Psoas muscle (tissue), 8 donors: ENCODE results near the gene MYO5B. TPM values are rescaled to one million over a fixed set of nuclear protein-coding genes. Genes with fewer than 3 reads are reported as not detected.

ENCODE experiments used
- ATAC-seq, 4 donors: fragments of 200-7000 bp; cut with Tn5 transposase; one replicate each; pipeline ENCODE4 v1.9.1; 2020; ENCODE audit warnings: moderate library complexity in 3 of 4, mild to moderate bottlenecking in 2 of 4
- DNase-seq, 2 donors: peaks; one replicate each; pipeline ENCODE4 v3.0.0-alpha.2; 2020
- H3K27ac ChIP-seq: fragments of 200-600 bp; one replicate; pipeline ENCODE4 v1.8.0; 2022
- H3K27me3 ChIP-seq, 3 donors: fragments of 200-600 bp in 1 of 3; one replicate each; pipeline versions ENCODE4 v1.6.1 to v1.8.0; 2013 to 2022; ENCODE audit warnings: low read length in 2 of 3, mild to moderate bottlenecking in 2 of 3, moderate library complexity in 1 of 3; ENCODE audit not compliant: insufficient read depth in 3 of 3
- H3K36me3 ChIP-seq, 2 donors: fragments of 200-600 bp in 1 of 2; one replicate each; pipeline versions ENCODE4 v1.6.1 to v1.8.0; 2013 to 2022; ENCODE audit warnings: low read depth in 1 of 2, mild to moderate bottlenecking in 1 of 2, moderate library complexity in 1 of 2; ENCODE audit not compliant: insufficient read depth in 1 of 2
- H3K4me1 ChIP-seq: fragments of 200-600 bp; one replicate; pipeline ENCODE4 v1.8.0; 2022
- H3K4me3 ChIP-seq: fragments of 200-600 bp; one replicate; pipeline ENCODE4 v1.8.0; 2022; ENCODE audit warnings: mild to moderate bottlenecking
- H3K9me3 ChIP-seq: fragments of 200-600 bp; one replicate; pipeline ENCODE4 v1.8.0; 2022
- CTCF ChIP-seq: fragments of 200-600 bp; IDR thresholded peaks from one replicate; pipeline ENCODE4 v1.8.0; 2022; ENCODE audit warnings: antibody characterized with exemption
- WGBS, 3 donors: extraction: QIAGEN DNeasy Blood & Tissue Kit; methylation state at CpG; one replicate each; pipeline versions ENCODE4 v1.1.6 to v1.1.7; 2013; 5-methylcytosine and 5-hydroxymethylcytosine counted together
- intact Hi-C, 2 donors: fragments of 100-400 bp; cut with DNase I; formaldehyde crosslinking; loops; one replicate each; pipeline versions ENCODE4 v1.11.0 to v1.14.2; 2022
- polyA plus RNA-seq, 3 donors: library from polyadenylated mRNA; stranded (reverse); fragments of 200-250 nt; gene quantifications; one replicate each; pipeline ENCODE4 v1.2.3, GENCODE V29; 2013
- total RNA-seq, 4 donors: library from RNA; stranded (reverse); fragmentation: NEBNext Ultra II Directional in 2 of 4; extraction: Animal tissue kit (Norgen Biotek cat#: 25700) in 2 of 4; gene quantifications; one replicate each; pipeline versions ENCODE4 v1.2.1 to v1.2.4, GENCODE V29; 2021 to 2023
- donor health status: healthy with polysubstance abuse.
- donor health status: DM: no; HTN: no; CAD: no; lungs with moderate emphysema.
- donor health status: Bipolar disorder and iron deficiency.
- donor health status: healthy.
- donor health status: DM: yes; HTN: yes; CAD: no.
- donor health status: DM: no; HTN: no; CAD: no.
- donor health status: DM: no; HTN: no; CAD: no.
- donor health status: DM: yes; HTN: yes; CAD: no.

The MYO5B gene
- total and polyA plus RNA-seq, 7 donors, result 0.10 to 1.2 (median 0.44) TPM

GRCh38 chr18:50058731-50059130, 136.2 kb downstream of the MYO5B start:
- no peak for ATAC-seq
- WGBS, 3 donors, result 85 to 90% (median 87%) methylated on average over 4 of the region's 4 CpGs
- intact Hi-C loops, result no loop called here
- no peak for TF ChIP-seq CTCF
- no peak overlapping the region for H3K4me3 ChIP-seq
- no peak for DNase-seq
- no peaks in the 10 kb centered on the region for H3K36me3 ChIP-seq
- no peak overlapping the region for H3K27ac ChIP-seq
- no peaks in the 10 kb centered on the region for H3K27me3 ChIP-seq
- no peaks in the 10 kb centered on the region for H3K9me3 ChIP-seq
- no peaks in the 10 kb centered on the region for H3K4me1 ChIP-seq

- H3K4me3 ChIP-seq, result no peak overlapping the region
- TF ChIP-seq CTCF, result no peak
- H3K27me3 ChIP-seq, result no peaks in the 10 kb centered on the region
- H3K27ac ChIP-seq, result no peak overlapping the region
- H3K4me1 ChIP-seq, result no peaks in the 10 kb centered on the region
- no peaks in the 10 kb centered on the region for H3K9me3 ChIP-seq
- H3K36me3 ChIP-seq, result no peaks in the 10 kb centered on the region
- DNase-seq, result no peak
- intact Hi-C loops, result no loop called here
- ATAC-seq, result no peak
These were observed 137.9 kb downstream of the MYO5B start for GRCh38 chr18:50057009-50057408.

DNA sequence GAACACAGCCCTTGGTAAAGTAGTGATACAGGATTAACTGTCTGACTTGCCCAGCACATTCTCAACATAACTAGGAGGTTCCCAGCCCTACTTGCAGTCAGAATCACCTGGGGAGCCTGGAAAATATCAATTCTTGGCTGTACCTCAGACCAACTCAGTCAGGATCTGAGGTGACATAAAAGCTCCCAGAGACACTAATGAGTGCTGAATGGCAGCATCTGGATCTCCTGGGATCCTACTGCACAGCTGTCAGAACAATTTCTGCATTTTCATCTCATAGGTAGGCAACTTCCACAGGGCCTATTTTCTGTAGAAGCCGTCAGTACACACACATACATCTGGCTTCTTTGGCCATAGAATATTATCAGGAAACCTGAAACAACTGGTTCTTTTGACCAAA, 138.8 kb downstream of the MYO5B start:
- Histone ChIP-seq H3K4me1 (no peaks in the 10 kb centered on the region), H3K36me3 (no peaks in the 10 kb centered on the region), H3K27me3 (no peaks in the 10 kb centered on the region), H3K4me3 (no peak overlapping the region), H3K9me3 (no peaks in the 10 kb centered on the region), H3K27ac (no peak overlapping the region)
- TF ChIP-seq CTCF, result no peak
- WGBS, 3 donors, result 87 to 93% (median 91%) methylated on average over 1 of the region's 1 CpG
- ATAC-seq (no peak), DNase-seq (no peak)
- intact Hi-C loops, result no loop called here

DNA sequence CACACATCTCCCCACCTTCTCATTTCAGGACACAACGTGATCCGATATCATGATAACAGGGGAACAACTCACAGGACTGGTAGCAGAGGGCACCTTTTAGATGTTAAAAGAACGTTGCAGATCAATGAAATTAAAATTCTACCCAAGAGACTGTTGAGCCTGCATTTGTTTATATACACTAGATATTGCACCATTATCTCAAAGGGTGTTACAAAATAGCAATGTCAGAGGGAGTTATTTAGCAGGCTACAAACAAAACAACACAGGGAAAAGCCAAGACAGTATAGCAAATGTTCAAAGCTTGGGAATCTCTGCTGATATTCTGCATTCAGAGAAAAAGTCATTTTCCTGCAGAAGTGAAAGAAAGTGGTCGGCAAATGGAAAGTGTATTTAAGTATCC, 139.5 kb downstream of the MYO5B start:
- Histone ChIP-seq H3K9me3 (no peaks in the 10 kb centered on the region), H3K27ac (no peak overlapping the region), H3K36me3 (no peaks in the 10 kb centered on the region), H3K4me3 (no peak overlapping the region), H3K4me1 (no peaks in the 10 kb centered on the region), H3K27me3 (no peaks in the 10 kb centered on the region)
- DNase-seq (no peak), ATAC-seq (no peak)
- intact Hi-C loops, result loop anchor here in 1 of 2 donors (2.0 kb wide), 1 partner anchor 19 kb away; no protein-coding TSS in a partner anchor
- WGBS, 3 donors, result 80 to 83% (median 82%) methylated on average over 4 of the region's 4 CpGs
- no peak for TF ChIP-seq CTCF

GRCh38 chr18:50053111-50053510, 141.8 kb downstream of the MYO5B start:
- intact Hi-C loops, result no loop called here

More at GRCh38 chr18:50053111-50053510, 141.8 kb downstream of the MYO5B start:
- TF ChIP-seq CTCF, result no peak
- no peaks in the 10 kb centered on the region for H3K4me1 ChIP-seq
- H3K36me3 ChIP-seq, result no peaks in the 10 kb centered on the region
- H3K4me3 ChIP-seq, result no peak overlapping the region
- DNase-seq, result no peak
- no peaks in the 10 kb centered on the region for H3K27me3 ChIP-seq
- H3K27ac ChIP-seq, result no peak overlapping the region
- ATAC-seq, result no peak
- no peaks in the 10 kb centered on the region for H3K9me3 ChIP-seq
- WGBS, 3 donors, result 34 to 45% (median 45%) methylated on average over 5 of the region's 5 CpGs
